DLD1 (cell line): Measurements from ENCODE around the gene HAAO.

Source experiments
- in situ Hi-C: cut with HindIII; loops from 2 replicates; pipeline ENCODE4 v1.10.0; 2017; ENCODE audit warnings: low sequenced_read_pairs

HAAO gene

GRCh38 chr2:42770288-42771131 is 21.9 kb downstream of the HAAO start:
- in situ Hi-C loops = no loop called here

- in situ Hi-C loops = no loop called here
Measured at GRCh38 chr2:42769583-42770287, 22.6 kb downstream of the HAAO start.

- in situ Hi-C loops = no loop called here
Measured at GRCh38 chr2:42768706-42769256, 23.6 kb downstream of the HAAO start.

- in situ Hi-C loops = no loop called here
Measured at GRCh38 chr2:42767899-42768705, 24.3 kb downstream of the HAAO start.

GRCh38 chr2:42767080-42767898 is 25.1 kb downstream of the HAAO start:
- in situ Hi-C loops = no loop called here

- in situ Hi-C loops = no loop called here
Measured at GRCh38 chr2:42765686-42766085, 26.7 kb downstream of the HAAO start.

GRCh38 chr2:42764901-42765300 is 27.5 kb downstream of the HAAO start:
- in situ Hi-C loops = no loop called here

- in situ Hi-C loops = no loop called here
Measured at GRCh38 chr2:42764096-42764495, 28.3 kb downstream of the HAAO start, which contains the start of gene OXER1. OXER1 (minus strand) TSS chr2:42764135; CDS start chr2:42764062, 73 bp downstream.

DNA sequence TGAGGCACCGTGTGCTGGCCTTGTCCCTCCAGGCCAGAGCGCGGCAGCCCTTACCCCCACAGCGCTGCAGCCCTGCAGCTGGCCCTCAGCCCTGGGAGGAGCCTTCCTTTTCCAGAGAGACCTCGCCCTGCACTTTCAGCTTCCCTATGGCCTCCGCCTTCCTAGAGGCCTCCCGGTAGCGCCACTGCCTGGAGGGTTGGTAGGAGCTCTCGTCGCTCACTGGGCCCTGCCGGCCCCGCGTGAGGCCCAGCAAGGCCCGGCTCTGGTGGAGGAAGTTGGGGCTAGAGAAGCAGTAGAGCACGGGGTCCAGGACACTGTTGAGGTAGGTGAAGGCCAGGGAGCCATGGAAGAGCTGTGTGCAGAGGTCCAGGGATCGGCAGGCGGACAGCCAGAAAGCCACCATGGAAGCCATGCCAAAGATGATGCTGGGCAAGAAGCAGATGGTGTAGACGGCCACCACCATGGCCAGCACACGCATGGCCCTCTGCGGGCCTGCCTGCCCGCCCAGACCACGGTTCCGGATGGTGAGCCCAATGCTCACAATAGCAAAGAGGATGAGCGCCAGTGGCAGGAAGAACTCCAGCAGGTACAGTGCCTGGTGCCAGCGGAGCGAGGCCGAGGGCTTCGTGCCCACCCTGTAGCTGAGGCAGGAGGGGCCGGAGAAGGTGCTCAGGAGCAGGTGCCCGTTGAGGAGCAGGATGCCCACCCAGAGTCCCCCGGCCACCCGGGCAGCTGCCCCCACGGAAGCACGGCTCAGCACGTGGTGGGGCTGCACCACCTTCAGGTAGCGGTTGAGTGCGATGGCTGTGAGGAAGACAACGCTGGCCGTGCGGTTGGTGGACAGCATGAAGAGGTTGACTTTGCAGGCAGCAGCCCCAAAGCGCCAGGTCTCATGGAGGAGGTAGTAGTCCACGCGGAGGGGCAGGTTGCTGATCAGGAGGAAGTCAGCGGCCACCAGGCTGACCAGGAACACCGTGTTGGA is 29.3 kb downstream of the HAAO start:
- in situ Hi-C loops = no loop called here

DNA sequence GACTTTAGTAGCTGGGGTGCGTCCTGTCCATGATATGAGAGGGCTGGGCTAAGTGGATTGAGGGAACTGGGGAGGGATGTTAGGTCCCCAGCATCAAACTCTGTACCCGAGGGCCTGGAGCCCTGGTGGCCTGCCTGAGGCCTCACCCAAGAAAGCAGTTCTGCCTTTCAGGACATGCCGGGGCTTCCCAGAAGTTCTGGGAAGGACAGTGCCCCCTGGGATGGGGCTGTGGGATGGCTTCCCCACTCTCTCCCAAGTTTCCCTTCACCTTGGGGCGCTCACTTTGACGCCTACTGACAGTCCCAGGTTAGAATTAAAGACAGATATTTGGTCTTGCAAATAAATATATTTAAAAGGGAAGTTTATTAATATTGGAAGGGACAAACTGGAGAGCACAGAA is 30.2 kb downstream of the HAAO start:
- in situ Hi-C loops = no loop called here

- in situ Hi-C loops = no loop called here
Measured at GRCh38 chr2:42761554-42761953, 30.8 kb downstream of the HAAO start.

GRCh38 chr2:42758751-42759150 is 33.6 kb downstream of the HAAO start:
- in situ Hi-C loops = no loop called here

GRCh38 chr2:42757981-42758740 is 34.2 kb downstream of the HAAO start:
- in situ Hi-C loops = no loop called here

GRCh38 chr2:42756966-42757513 is 35.3 kb downstream of the HAAO start:
- in situ Hi-C loops = no loop called here

DNA sequence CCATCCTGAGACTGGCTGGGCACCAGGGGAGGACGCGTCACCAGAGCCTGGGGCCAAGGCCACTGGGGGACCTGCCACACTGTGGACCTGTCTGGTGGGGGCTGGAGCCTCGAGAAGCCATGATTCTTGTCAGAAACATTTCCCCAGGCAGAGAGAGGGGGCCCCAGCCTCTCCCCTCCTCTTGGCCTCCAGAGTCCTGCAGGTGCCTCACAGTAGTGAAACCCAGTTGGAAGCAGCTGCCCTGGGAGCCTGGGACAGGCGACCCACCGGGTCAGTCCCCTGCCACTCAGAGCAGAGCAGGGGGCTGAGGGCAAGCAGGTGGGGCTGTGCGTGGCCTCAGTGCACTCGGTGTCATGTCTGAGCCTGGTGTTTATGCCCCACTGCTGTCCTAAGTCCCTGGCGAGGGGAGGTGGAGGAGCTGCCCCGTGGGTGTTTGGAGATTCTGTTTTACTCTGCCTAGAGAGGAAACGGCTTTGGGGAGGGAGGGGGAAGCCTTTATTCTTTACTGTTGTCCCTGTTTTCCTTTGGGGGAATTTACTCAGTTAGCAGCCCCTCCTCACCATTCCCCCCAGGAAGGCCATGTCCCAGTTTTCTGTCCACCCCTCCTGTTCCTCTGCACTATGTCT is 36.1 kb downstream of the HAAO start:
- in situ Hi-C loops = no loop called here

DNA sequence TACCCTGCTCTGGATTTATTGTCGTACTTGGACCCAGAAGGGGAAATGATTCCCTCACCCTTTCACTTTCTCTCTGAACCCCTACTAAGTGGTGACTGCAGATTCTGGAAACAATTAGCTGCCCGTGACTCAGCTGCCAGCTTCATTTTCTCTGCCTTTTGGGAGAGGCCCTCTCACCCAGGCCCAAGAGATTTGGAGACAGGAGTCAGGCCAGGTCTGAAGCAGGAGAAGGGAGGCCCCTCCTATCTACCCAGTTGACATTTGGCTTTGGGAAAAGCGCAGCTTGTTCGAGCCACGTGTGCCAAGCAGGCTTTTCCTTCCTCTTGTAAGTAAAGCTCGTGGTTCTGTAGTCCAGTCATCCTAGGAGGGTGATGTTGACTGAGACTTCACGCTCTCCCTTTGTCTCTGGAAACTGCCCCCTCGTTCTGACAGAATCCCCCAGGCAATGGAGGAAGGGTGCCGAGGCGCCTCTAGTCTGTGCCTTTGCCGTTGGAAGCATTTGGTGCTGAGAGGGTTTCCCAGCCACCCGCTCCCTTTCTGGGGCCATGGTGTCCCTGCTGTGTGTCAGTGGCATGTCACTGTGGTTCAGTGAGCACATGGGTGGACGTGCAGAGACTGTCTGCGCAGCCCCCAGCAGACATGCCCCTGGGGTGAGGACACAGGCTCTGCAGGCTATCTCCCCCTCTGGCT is 37.0 kb downstream of the HAAO start:
- in situ Hi-C loops = no loop called here

DNA sequence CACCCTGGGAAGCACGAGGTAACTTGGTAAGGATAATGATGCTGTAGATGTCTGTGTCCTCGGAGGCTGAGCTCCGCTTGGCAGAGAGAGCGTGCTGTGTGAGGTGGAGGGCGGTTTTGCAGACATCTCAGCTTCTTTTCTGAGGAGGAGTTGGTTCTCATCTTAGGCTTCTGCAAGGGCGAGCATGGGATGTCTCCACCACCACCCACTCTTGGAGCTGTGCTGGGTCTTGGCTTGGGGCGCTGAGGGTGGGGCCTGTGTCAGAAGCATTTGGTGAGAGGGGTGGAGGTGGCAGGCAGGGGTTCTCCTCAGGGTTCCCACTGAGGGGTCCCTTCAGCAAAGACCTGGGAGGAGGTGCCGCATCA is 37.6 kb downstream of the HAAO start:
- in situ Hi-C loops = no loop called here
